Activated naive CD8-positive, alpha-beta T cell treated with anti-CD3 and anti-CD28 coated beads, Interleukin-2, amount 50 U/mL, for 16 hours (primary cell): ENCODE measurements around the gene CDH22.

Experiments used
- DNase-seq: peaks from one replicate; pipeline ENCODE4 v3.0.0-alpha.2; 2020; ENCODE audit warnings: low read depth, low spot score

Gene CDH22

GRCh38 chr20:46343348-46343974 lies 35.2 kb upstream of the CDH22 start:
- no peak for DNase-seq

GRCh38 chr20:46342451-46343347 lies 34.4 kb upstream of the CDH22 start:
- DNase-seq: no peak

GRCh38 chr20:46342010-46342378 lies 33.7 kb upstream of the CDH22 start:
- no peak for DNase-seq

GRCh38 chr20:46341074-46342009 lies 33.0 kb upstream of the CDH22 start:
- DNase-seq: no peak

GRCh38 chr20:46339037-46339436 lies 30.7 kb upstream of the CDH22 start:
- DNase-seq: no peak

- no peak for DNase-seq
These were observed 28.4 kb upstream of the CDH22 start for GRCh38 chr20:46336735-46337134.

GRCh38 chr20:46334303-46334904 lies 26.1 kb upstream of the CDH22 start:
- DNase-seq: no peak

- DNase-seq: no peak
These were observed 25.1 kb upstream of the CDH22 start for GRCh38 chr20:46333161-46333991.

- no peak for DNase-seq
These were observed 24.3 kb upstream of the CDH22 start for GRCh38 chr20:46332373-46333160.

- DNase-seq: no peak
These were observed 23.5 kb upstream of the CDH22 start for GRCh38 chr20:46331611-46332361.

- no peak for DNase-seq
These were observed 22.6 kb upstream of the CDH22 start for GRCh38 chr20:46330831-46331371.

GRCh38 chr20:46330072-46330763 lies 21.9 kb upstream of the CDH22 start:
- no peak for DNase-seq

- DNase-seq: no peak
These were observed 20.0 kb upstream of the CDH22 start for GRCh38 chr20:46328200-46328882.

- DNase-seq: no peak
These were observed 19.3 kb upstream of the CDH22 start for GRCh38 chr20:46327557-46327956.

- DNase-seq: no peak
These were observed 17.5 kb upstream of the CDH22 start for GRCh38 chr20:46325789-46326188.

GRCh38 chr20:46324960-46325703 lies 16.8 kb upstream of the CDH22 start:
- DNase-seq: no peak

GRCh38 chr20:46324379-46324778 lies 16.1 kb upstream of the CDH22 start:
- DNase-seq: no peak
